Putamen (tissue), 1 donor: Measurements from ENCODE around the gene SLC39A9.
"Not testable (repeated sequence)": the region's sequence is repeated elsewhere in the genome, so short reads cannot be mapped to it uniquely, and the experiment has no call there.

ENCODE experiments used
- DNase-seq: peaks from one replicate; pipeline ENCODE4 v3.0.0-alpha.2; 2016; ENCODE audit warnings: low spot score

The SLC39A9 gene

DNA sequence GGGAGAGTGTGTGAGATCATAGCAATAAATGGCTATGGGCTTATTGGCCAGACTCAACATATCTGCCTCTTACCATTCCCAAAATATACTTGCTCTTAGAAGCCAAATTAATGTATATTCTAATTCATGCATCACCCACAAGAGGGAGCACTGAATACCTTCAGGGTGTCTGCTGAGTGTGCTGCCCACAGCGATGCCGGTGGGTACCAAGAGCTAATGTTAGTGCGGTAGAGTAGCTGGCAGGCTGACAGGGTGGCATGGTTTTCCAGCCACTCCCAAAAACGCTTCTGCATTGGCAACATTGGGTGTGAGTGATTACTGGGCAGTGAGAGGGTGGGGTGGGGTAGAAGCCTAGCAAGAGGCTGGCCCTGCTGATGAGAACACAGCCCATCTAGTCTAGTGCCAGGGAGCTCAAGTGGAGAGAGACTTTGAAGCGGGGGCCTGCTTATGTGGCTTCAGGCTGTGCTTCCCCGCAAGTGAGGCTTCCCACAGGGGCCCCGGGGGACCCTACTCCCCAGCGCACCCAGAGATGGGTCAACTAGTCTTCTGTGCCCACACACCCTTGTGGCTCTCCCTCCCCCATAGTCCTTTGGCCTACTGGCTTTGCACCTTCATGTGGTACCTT, 76.8 kb downstream of the SLC39A9 start:
- DNase-seq = no peak

DNA sequence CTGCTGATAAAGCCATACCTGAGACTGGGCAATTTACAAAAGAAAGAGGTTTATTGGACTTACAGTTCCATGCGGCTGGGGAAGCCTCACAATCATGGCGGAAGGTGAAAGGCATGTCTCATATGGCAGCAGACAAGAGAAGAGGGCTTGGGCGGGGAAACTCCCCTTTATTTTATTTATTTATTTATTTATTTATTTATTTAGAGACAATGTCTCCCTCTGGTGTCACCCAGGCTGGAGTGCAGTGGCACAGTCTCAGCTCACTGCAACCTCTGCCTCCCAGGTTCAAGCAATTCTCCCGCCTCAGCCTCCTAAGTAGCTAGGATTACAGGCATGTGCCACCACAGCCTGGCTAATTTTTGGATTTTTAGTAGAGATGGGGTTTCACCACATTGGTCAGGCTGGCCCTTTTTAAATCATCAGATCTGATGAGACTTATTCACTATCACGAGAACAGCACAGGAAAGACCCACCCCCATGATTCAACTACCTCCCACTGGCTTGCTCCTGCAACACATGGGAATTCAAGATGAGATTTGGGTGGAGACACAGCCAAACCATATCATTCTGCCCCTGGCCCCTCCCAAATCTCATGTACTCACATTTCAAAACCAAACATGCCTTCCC, 78.4 kb downstream of the SLC39A9 start:
- DNase-seq = not testable (repeated sequence)

DNA sequence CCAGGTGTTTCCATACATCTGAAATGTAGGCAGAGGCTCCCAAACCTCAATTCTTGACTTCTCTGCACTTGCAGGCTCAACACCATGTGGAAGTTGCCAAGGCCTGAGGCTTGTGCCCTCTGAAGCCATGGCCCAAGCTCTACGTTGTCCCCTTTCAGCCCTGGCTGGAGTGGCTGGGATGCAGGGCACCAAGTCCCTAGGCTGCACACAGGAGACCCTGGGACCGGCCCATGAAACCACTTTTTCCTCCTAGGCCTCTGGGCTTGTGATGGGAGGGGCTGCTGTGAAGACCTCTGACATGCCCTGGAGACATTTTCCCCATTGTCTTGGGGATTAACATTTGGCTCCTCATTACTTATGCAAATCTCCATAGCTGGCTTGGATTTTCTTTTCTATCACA, 79.6 kb downstream of the SLC39A9 start:
- not testable (repeated sequence) for DNase-seq

GRCh38 chr14:69479696-69480095, 81.2 kb downstream of the SLC39A9 start:
- DNase-seq = no peak

DNA sequence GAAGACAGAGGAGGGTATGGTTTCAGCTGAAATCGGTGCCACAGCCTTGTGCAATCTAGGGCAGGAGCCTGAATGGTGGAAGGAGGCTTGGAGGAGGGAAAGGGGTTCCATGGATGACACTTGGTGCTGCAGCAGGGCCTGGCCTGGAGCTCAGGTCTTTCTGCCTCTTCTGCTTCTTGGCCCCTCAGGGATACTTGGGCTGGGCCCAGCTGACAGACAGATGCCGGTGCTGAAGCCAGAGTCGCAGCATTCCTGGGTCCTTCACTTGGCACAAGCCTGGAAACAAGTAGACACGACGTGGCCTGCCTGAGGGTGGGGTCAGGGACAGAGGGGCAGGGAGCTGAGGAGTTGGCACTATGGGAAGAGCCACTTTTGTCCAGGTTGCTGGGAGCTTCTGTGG, 81.6 kb downstream of the SLC39A9 start:
- no peak for DNase-seq

DNA sequence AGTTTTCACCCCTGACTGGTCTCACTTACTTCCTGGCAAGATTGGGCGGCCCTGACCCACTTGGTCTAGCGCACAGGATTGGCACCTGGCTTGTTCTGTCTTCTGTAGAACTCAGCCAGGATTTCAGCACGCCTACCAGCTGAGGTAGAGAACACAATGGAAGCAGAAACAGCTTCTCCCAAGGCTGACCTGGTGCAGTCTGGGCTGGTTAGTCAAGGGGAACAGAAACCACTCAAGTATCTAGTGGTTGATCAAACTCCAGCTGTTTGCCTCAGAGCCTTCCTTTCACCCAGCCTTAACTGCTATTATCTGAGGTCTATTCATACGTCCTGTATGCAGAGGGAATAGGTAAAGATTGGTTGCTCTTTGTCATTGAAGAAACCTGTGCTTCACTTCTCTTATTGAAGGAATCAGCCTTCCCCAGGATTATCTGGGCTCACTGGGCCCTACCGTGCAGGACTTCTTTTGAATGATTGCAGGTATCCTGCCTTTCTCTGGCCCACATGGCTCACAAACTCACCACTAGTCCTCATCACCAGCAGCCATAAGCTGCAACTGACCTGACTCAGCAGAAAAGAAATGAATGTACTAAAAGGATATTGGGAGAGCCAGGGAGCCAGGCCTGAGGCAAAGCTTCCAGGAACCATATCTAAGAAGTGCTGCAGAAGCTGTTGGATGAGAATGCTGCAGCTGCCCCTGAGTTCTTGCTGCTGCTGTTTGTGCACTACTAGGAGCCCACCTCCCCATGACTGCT, 83.5 kb downstream of the SLC39A9 start:
- DNase-seq = no peak

DNA sequence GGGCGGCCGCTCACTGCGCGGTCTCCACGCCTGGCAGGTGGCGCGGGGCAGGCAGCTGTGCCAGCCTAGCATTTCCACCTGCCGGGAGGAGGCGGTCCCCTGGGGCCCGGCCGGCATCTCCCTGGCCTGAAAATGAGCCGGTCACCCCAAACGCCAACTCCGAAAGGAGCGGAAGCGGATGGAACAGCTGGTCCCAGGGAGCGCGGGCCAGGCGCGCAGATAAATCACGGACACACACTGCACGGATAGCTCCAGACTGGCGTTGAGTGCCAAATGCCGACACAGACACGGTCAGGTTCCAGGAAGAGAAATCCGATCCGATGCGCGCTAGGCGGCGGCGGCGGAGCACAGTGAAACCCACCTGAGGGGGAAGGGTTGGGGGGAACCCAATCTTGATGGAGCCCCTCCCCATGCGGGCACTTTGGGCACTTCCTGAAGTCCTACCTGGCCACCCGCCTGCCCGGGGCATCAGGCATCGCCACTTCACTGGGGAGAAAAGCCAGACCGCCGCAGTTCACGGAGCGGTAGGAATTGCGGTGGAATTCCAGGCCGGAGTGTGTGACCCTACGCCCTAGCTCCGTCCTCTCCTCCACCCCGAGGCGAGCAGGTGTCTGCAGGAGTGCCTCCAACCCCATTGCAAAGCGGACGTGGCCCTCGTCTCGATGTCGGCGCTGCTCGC, 85.4 kb downstream of the SLC39A9 start:
- DNase-seq = no peak

GRCh38 chr14:69484444-69485314, 86.2 kb downstream of the SLC39A9 start, which contains the start of gene PLEKHD1:
Gene PLEKHD1 (plus strand): TSS chr14:69484728. CDS start chr14:69484966, 238 bp downstream.
- DNase-seq = no peak

- DNase-seq = no peak
These were observed 86.8 kb downstream of the SLC39A9 start for GRCh38 chr14:69485315-69485660.

DNA sequence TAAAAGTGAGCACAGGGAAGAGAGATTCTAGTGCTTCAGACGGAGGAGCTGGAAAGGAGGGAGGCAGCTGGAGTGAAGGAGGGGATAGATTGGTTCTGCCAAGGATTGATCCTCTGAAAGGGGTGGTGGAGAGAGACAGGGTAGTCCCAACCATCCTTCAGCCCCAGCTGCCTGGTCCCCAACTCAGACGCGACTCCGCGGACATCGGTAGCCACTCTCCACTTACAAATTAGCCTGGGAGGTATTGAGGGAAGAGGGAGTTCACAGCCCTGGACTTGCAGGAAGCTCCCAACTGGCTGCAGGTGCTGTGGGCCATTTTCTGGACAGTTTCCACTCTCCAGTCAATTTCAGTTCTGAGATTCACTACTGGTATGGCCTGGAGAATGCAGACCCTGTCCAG, 87.2 kb downstream of the SLC39A9 start:
- no peak for DNase-seq

- DNase-seq = no peak
These were observed 88.7 kb downstream of the SLC39A9 start for GRCh38 chr14:69487226-69487625.

- DNase-seq = no peak
These were observed 89.3 kb downstream of the SLC39A9 start for GRCh38 chr14:69487771-69488170.

DNA sequence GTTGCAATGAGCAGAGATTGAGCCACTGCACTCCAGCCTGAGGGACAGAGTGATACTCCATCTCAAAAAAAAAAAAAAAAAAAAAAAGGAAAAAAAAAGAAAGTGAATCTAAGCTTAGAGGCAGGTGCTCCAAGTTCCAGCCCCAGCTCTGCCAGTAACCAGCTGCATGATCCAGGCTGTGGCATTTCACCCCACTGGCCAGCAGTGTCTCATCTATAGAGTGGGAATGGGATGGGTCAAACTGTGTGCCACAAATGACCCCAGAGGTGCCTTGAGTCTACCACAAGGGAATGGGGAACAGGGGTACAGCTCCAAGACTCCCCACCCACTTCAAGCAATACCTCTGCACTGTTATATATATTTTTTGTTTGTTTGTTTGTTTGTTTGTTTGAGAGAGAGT, 91.0 kb downstream of the SLC39A9 start:
- DNase-seq = no peak

DNA sequence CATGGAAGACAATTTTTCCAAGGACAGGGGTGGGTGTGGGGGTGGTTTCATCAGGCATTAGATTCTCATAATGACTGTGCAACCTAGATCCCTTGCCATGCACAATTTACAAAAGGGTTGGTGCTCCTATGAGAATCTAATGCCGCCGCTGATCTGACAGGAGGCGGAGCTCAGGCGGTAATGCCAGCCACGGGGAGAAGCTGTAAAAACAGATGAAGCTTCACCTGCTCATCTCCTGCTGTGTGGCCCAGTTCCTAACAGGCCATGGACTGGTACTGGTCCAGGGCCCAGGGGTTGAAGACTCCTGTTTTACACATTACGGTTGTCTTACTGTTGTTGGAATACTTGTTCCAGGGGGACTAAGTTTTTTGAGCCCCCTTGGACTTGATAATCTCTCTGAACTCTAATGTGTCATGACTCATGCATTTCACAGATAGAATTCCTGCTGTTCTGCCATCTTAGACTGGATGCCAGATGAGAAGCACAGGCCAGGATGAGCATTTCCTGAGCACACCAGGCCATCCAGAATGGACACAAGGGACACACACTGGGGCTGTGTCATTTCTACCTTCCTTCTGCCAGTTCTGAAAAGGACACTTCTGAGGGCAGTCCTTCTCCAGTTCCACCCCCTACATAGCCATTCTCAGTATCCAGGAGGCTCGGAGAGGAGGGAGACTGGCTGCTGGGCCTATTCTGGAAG, 91.9 kb downstream of the SLC39A9 start:
- no peak for DNase-seq

DNA sequence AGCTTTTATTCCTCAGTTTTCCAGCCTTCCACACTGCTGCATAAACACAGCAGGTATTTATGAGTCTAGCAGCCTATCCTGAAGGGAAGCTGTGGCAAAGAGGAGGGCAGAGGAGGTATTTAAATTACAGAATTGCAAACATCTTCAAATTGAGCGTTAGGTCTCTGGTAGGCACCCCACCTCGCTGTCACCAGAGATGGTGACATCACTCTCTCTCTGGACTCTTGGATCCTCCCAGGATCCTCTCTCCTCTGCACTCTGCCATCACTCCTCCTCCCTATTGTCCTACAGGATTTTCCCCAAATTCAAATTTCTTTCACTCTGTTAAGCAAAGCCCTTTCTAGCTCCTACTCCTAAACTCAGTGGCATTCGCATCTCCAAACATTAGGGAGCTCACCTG, 92.7 kb downstream of the SLC39A9 start:
- no peak for DNase-seq

DNA sequence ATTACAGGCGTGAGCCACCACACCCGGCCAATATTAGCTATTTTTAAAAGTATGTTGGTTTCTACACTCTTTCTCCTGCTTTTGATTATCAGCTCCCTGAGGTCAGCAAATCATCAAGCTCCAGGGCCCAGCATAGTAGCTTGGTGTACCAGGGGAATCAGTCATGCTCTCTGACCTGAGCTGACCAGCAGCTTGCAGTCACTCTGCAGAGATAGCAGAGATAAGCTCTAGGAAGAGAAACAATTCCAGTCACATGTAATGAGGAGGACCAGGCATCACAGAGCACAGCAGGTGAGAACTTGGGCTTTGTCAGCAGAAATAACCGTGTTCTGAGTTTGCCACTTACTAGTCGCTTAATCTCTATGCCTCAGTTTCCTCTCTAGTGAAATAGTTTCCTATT, 94.5 kb downstream of the SLC39A9 start:
- DNase-seq = no peak

DNA sequence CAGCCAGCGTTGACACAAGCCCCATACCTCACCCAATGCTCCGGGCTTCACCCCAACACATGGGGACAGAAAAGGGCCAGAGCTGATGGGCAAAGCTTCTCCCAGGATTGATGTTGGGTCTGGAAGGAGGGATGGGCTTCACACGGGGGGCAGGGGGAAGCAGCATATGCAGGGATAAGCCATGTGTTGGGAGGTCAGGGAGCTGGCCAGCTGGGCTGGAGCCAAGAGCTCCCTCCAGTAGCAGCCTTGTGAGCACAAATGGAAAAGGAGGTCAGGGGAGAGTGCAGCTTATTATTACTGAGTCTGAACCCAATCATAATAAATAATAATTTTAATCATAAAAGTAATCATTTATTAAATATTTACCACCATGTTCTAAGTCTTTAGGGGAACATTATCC, 95.3 kb downstream of the SLC39A9 start:
- no peak for DNase-seq

- no peak for DNase-seq
These were observed 96.9 kb downstream of the SLC39A9 start for GRCh38 chr14:69495341-69495921.

DNA sequence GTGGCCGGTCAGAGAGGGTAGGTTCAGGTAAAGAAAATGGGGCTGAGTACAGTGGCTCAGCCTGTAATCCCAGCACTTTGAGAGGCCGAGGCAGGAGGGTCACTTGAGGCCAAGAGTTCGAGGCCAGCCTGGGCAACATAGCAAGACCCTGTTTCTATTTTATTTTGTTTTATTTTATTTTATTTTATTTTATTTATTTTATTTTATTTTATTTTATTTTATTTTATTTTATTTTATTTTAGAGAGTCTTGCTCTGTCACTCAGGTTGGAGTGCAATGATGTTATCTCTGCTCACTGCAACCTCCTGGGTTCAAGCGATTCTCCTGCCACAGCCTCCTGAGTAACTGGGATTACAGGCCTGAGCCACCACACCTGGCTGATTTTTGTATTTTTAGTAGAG, 99.4 kb downstream of the SLC39A9 start:
- not testable (repeated sequence) for DNase-seq

DNA sequence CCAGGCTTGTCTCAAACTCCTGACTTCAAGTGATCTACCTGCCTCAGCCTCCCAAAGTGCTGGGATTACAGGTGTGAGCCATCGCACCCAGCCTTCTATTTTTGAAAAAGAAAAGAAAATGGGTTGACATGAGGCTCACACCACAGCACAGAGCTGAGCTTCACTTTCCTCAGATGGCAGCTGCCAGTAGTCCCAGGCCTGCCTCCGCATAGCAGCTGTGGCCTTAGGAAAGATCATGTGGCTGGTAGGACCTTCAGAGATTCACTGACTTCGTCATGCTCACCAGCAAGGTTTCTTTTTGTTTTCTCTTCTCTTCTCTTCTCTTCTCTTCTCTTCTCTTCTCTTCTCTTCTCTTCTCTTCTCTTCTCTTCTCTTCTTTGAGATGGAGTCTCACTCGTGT, 99.8 kb downstream of the SLC39A9 start:
- not testable (repeated sequence) for DNase-seq

DNA sequence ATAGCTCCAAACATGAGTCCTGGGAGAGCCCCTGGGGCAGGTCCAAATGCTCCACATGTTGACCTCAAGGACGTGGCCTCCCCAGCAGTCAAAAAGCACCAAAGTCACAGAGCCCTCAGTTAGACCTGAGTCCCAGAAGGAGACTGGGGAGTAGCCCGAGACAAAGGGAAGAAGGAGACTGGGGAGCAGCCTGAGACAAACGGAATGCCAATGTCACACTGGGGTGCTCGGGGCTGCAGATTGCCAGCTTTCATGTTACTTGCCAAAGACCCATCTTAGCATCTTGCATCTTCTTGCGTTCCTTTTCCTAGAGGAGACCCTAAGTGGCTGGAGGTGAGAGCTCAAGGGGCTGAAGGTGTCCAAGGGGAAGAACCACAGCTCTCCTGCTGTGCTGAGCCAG, 100.9 kb downstream of the SLC39A9 start:
- DNase-seq = no peak
